ENCODE measurements around the gene PCA3. TPM values are rescaled to one million over a fixed set of nuclear protein-coding genes. Genes with fewer than 3 reads are reported as not detected.
A peak's percentile ranks its signal among the peaks of the same experiment; 100 is the strongest.

The PCA3 gene
- polyA plus RNA-seq, result not detected

DNA sequence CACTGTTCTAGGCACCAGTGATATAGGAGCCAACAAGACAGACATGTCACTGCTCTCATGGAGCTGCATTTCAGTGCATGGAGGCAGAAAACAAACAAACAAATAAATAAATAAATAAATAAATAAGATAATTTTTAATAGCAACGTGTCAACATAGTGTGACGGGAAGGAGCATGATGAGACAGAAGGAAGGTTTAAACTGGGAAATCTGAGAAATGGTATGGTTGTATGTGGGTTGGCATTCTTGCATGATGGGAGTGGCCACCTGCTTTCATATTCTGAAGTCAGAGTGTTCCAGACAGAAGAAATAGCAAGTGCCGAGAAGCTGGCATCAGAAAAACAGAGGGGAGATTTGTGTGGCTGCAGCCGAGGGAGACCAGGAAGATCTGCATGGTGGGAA is at the start of gene PCA3:
Gene PCA3, plus strand, starts transcription at position 301 of the 400 bp plus-strand sequence.
- Mint-ChIP-seq H3K27ac (no peak within 1 kb of the TSS), H3K36me3 (peaks cover 1% of the 10 kb centered on the region), H3K27me3 (peaks cover 8% of the 10 kb centered on the region), H3K9me3 (peaks cover 0 to 1% (median 0%) of the 10 kb centered on the region in 3 donors), H3K4me3 (no peak within 1 kb of the TSS), H3K4me1 (peaks cover 17 to 21% (median 20%) of the 10 kb centered on the region in 3 donors)

- Mint-ChIP-seq H3K9me3 (no peaks in the 10 kb centered on the region), H3K36me3 (no peaks in the 10 kb centered on the region), H3K4me1 (no peaks in the 10 kb centered on the region), H3K27me3 (peaks cover 11% of the 10 kb centered on the region), H3K27ac (no peak overlapping the region), H3K4me3 (no peak overlapping the region)
Measured at GRCh38 chr9:76716085-76716672, 48.1 kb upstream of the PCA3 start.

DNA sequence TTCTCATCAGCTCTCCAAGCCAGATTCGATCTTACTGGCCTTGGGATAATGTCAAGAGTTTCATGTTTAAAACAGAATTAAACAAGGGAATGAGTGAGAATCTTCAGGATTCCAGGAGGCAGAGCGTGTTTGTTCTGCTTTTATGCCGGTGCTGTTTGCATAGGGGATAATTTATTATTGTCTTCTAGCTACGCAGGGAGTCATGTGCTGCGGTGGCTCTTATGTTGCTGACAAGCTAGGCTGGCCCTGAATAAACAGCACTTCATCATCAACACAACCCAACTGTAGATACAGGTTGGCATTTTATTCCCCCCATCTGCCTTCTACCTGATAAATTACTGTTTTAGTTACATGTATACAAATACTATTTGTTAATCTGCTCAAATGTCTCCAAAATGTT is 47.1 kb upstream of the PCA3 start:
- Mint-ChIP-seq H3K36me3 (no peaks in the 10 kb centered on the region), H3K9me3 (no peaks in the 10 kb centered on the region), H3K27me3 (peaks cover 11% of the 10 kb centered on the region), H3K27ac (no peak overlapping the region), H3K4me3 (no peak overlapping the region), H3K4me1 (no peaks in the 10 kb centered on the region)

GRCh38 chr9:76717613-76718012 is 46.6 kb upstream of the PCA3 start:
- Mint-ChIP-seq H3K4me1 (no peaks in the 10 kb centered on the region), H3K4me3 (peak overlapping the region in 1 of 4 donors; percentile 26), H3K27ac (no peak overlapping the region), H3K27me3 (peaks cover 11% of the 10 kb centered on the region), H3K36me3 (no peaks in the 10 kb centered on the region), H3K9me3 (no peaks in the 10 kb centered on the region)

- Mint-ChIP-seq H3K36me3 (no peaks in the 10 kb centered on the region), H3K4me1 (no peaks in the 10 kb centered on the region), H3K27ac (no peak overlapping the region), H3K4me3 (no peak overlapping the region), H3K9me3 (no peaks in the 10 kb centered on the region), H3K27me3 (peaks cover 11% of the 10 kb centered on the region)
Measured at GRCh38 chr9:76718166-76718565, 46.1 kb upstream of the PCA3 start.

DNA sequence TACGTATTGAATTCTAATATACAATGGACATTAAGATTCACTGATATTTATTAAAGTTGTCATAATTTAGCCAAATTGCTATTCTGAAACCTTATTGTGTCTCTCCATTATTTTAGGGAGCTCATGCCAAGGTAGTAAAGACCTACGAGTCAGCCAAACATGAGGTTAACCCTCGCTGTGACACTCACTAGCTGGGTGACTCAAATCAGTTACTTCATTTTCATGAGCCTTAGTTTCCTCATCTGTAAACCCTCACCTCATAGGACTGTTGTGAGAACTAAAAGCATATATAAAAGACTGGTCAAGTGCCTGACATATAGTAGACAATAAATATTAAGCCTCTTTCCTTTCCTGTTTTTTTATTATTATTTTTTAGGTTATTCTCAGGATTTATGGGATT is 44.0 kb upstream of the PCA3 start:
- Mint-ChIP-seq H3K36me3 (no peaks in the 10 kb centered on the region), H3K27me3 (peaks cover 12% of the 10 kb centered on the region), H3K4me1 (peaks cover 0 to 2% (median 0%) of the 10 kb centered on the region in 3 donors), H3K27ac (no peak overlapping the region), H3K9me3 (no peaks in the 10 kb centered on the region), H3K4me3 (no peak overlapping the region)

DNA sequence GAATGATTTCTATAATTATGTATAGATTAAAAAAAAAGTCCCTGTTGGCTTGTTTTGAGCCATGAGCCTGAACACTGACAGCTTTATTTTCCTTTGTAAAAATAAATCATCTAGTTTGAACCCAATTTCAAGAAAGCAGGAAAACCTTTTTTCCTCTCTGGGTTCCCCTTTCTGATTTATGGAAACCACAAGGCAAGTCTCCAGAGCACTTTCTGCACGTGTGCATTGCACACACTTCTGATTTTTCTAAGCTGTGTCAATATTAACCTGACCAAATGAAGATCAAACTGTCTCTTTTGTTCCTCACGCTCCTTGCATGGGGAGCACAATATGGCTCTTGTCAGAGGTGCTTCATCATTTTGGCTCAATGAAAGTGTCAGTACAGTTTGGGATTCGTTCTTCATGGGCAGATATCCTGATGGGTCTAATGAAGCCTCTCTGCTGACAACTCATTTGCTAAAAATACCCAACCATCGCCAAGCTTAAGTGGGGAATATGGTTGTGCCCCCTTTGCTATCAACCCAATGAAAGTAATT is 39.2 kb upstream of the PCA3 start:
- no peak overlapping the region for H3K27ac Mint-ChIP-seq
- H3K36me3 Mint-ChIP-seq, result no peaks in the 10 kb centered on the region
- H3K4me1 Mint-ChIP-seq, result peaks cover 0 to 2% (median 0%) of the 10 kb centered on the region in 3 donors
- H3K4me3 Mint-ChIP-seq, result no peak overlapping the region
- H3K27me3 Mint-ChIP-seq, result peaks cover 4% of the 10 kb centered on the region
- no peaks in the 10 kb centered on the region for H3K9me3 Mint-ChIP-seq

DNA sequence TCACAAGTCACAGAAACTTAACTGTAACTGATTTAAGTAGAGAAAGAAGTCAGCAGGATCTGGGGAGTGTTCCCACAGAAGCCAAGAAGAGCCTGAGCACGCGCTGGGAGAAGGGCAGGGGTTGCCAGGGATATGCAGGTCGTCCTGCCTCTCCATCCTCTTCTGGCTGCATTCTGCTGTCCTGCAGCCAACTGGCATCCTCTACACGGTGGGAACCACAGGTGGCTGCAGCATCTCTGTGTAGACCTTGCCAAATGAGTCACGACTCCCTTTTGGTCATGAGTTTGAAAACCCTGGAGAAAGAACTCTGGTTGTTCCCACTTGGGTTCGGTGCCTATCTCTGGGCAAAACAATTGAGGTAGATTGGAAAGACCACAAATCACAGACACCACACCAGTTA is 38.4 kb upstream of the PCA3 start:
- no peaks in the 10 kb centered on the region for H3K9me3 Mint-ChIP-seq

GRCh38 chr9:76729116-76729515 is 35.1 kb upstream of the PCA3 start:
- no peaks in the 10 kb centered on the region for H3K36me3 Mint-ChIP-seq
- peaks cover 0 to 2% (median 0%) of the 10 kb centered on the region in 3 donors for H3K4me1 Mint-ChIP-seq
- no peak overlapping the region for H3K27ac Mint-ChIP-seq
- H3K9me3 Mint-ChIP-seq, result no peaks in the 10 kb centered on the region
- H3K27me3 Mint-ChIP-seq, result peaks cover 10% of the 10 kb centered on the region
- H3K4me3 Mint-ChIP-seq, result no peak overlapping the region

More for the DNA sequence above, 38.4 kb upstream of the PCA3 start:
- H3K27me3 Mint-ChIP-seq, result peaks cover 10% of the 10 kb centered on the region
- peaks cover 0 to 2% (median 0%) of the 10 kb centered on the region in 3 donors for H3K4me1 Mint-ChIP-seq
- H3K4me3 Mint-ChIP-seq, result no peak overlapping the region
- no peak overlapping the region for H3K27ac Mint-ChIP-seq
- H3K36me3 Mint-ChIP-seq, result no peaks in the 10 kb centered on the region

GRCh38 chr9:76729980-76730737 is 34.1 kb upstream of the PCA3 start:
- no peaks in the 10 kb centered on the region for H3K4me1 Mint-ChIP-seq
- no peak overlapping the region for H3K4me3 Mint-ChIP-seq
- H3K27ac Mint-ChIP-seq, result no peak overlapping the region
- peaks cover 8% of the 10 kb centered on the region for H3K27me3 Mint-ChIP-seq
- peaks cover 2% of the 10 kb centered on the region for H3K36me3 Mint-ChIP-seq
- no peaks in the 10 kb centered on the region for H3K9me3 Mint-ChIP-seq

GRCh38 chr9:76730801-76731200 is 33.4 kb upstream of the PCA3 start:
- H3K4me1 Mint-ChIP-seq, result no peaks in the 10 kb centered on the region
- no peaks in the 10 kb centered on the region for H3K9me3 Mint-ChIP-seq
- H3K36me3 Mint-ChIP-seq, result peaks cover 2% of the 10 kb centered on the region
- H3K27ac Mint-ChIP-seq, result no peak overlapping the region
- H3K27me3 Mint-ChIP-seq, result peaks cover 8% of the 10 kb centered on the region
- no peak overlapping the region for H3K4me3 Mint-ChIP-seq

GRCh38 chr9:76732341-76732958 is 31.8 kb upstream of the PCA3 start:
- Mint-ChIP-seq H3K36me3 (peaks cover 2% of the 10 kb centered on the region), H3K27me3 (peaks cover 10% of the 10 kb centered on the region), H3K27ac (no peak overlapping the region), H3K9me3 (no peaks in the 10 kb centered on the region), H3K4me3 (no peak overlapping the region), H3K4me1 (peaks cover 0 to 2% (median 0%) of the 10 kb centered on the region in 3 donors)

- no peak overlapping the region for H3K4me3 Mint-ChIP-seq
- H3K4me1 Mint-ChIP-seq, result peaks cover 0 to 2% (median 0%) of the 10 kb centered on the region in 3 donors
- no peak overlapping the region for H3K27ac Mint-ChIP-seq
- H3K9me3 Mint-ChIP-seq, result no peaks in the 10 kb centered on the region
- H3K27me3 Mint-ChIP-seq, result peaks cover 10% of the 10 kb centered on the region
- peaks cover 2% of the 10 kb centered on the region for H3K36me3 Mint-ChIP-seq
Measured at GRCh38 chr9:76733096-76733495, 31.1 kb upstream of the PCA3 start.

- peaks cover 2% of the 10 kb centered on the region for H3K36me3 Mint-ChIP-seq
- no peaks in the 10 kb centered on the region for H3K9me3 Mint-ChIP-seq
- H3K4me3 Mint-ChIP-seq, result no peak overlapping the region
- H3K27me3 Mint-ChIP-seq, result peaks cover 12% of the 10 kb centered on the region
- peak overlapping the region in 1 of 3 donors; percentile 57 for H3K27ac Mint-ChIP-seq
- H3K4me1 Mint-ChIP-seq, result peaks cover 0 to 2% (median 0%) of the 10 kb centered on the region in 3 donors
Measured at GRCh38 chr9:76734716-76735115, 29.5 kb upstream of the PCA3 start.

DNA sequence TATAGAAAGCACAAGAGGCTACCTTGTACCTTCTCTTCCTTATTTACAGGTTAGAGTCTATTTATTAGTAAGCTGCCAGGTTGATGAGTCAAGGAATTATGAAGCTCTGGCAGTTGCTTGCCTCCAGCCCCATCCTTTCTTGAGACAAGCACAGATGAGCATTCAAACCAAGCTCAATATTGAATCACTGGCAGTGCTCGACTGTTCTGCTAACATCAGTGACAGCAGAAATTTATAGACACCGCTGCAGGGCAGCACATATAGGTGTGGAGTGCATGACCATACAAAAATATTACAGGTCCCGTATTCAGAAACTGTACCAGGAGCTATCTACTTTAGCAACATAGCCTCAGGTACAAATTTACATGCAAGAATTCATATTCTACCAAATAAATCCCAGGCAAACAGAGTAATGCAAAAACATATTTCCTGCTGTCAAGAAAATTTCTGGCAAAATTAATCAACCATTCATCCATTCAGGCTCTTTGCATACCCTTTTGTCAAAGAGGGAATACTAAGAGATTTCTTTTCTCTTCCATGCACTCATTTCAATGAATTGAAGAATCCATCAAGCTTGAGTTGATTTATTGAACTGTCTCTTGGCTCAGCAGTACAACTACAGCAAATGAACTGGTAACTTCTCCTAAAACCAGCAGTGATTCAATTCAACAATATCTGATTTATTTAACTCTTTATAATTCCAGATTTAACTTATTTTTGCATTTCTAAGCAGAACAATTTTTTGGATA is 26.9 kb upstream of the PCA3 start:
- Mint-ChIP-seq H3K27ac (no peak overlapping the region), H3K36me3 (peaks cover 2% of the 10 kb centered on the region), H3K4me3 (no peak overlapping the region), H3K27me3 (peaks cover 8% of the 10 kb centered on the region), H3K9me3 (peaks cover 0 to 3% (median 0%) of the 10 kb centered on the region in 3 donors), H3K4me1 (peaks cover 0 to 2% (median 0%) of the 10 kb centered on the region in 3 donors)

Data from IgD-negative memory B cell (primary cell).